Rectal smooth muscle tissue (tissue), 1 donor: Measurements from ENCODE around the gene RELL1.

ENCODE experiments used
- H3K27ac ChIP-seq: one replicate; pipeline ENCODE4 v1.7.0; 2013; ENCODE audit warnings: low read depth, low read length, inconsistent platforms
- H3K27me3 ChIP-seq: one replicate; pipeline ENCODE4 v1.7.0; 2013; ENCODE audit warnings: low read length; ENCODE audit not compliant: control insufficient read depth, insufficient read depth
- H3K36me3 ChIP-seq: one replicate; pipeline ENCODE4 v1.7.0; 2013; ENCODE audit warnings: low read length; ENCODE audit not compliant: control insufficient read depth, insufficient read depth
- H3K4me1 ChIP-seq: one replicate; pipeline ENCODE4 v1.7.0; 2013; ENCODE audit warnings: low read length; ENCODE audit not compliant: control insufficient read depth, insufficient read depth
- H3K4me3 ChIP-seq: one replicate; pipeline ENCODE4 v1.7.0; 2013; ENCODE audit warnings: low read length
- H3K9ac ChIP-seq: one replicate; pipeline ENCODE4 v1.7.0; 2013; ENCODE audit warnings: low read length

Gene RELL1

DNA sequence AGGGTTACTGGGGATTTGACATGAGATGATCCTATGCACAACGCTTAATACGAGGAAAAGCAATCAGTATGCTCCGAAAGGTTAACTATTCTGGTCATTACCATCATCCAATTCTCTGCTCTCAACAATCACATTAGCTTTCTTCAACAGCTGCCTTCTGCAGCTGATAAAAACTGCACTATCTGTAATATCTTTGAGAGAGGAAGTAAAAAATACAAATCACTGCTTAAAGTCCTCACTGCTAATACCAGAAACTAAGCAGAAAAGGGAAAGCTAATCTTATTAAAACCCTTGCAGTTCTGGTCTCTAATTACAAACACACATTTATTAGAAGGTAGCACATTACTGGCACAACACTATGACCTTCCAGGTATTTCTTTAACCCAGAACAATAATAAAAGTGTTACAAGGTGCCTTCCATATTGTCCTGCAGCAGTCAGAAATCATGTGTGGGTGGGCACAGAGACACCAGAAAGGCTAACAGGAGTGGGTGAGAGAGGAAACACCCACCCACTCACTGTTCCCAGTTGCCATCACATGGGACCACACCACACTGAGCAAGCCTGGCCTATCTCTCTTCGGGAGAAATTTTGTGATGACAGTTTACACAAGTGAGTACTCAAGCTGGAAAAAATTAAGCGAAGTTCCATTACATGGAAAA lies 71.0 kb downstream of the RELL1 start:
- no peak overlapping the region for H3K4me3 ChIP-seq
- no peak overlapping the region for H3K27ac ChIP-seq
- no peaks in the 10 kb centered on the region for H3K4me1 ChIP-seq
- H3K27me3 ChIP-seq, result no peaks in the 10 kb centered on the region
- H3K9ac ChIP-seq, result no peak overlapping the region
- no peaks in the 10 kb centered on the region for H3K36me3 ChIP-seq

DNA sequence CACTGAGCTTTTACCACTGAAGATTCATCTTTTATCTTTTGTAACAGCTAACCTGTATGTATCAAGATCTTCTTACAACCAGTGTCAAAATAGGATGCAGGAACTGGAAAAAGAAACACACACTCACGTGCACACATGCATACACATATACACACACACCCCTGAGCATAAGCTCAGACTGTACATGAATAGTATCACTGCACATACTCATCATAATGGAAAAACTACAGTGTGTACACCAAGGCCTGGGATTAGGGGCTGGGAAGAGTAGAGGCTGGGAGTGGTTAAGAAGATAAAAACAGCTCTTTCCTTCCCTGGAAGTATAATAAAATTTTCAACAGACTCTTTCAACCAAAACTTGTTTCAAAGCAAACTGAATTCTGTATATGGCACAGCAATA lies 73.4 kb downstream of the RELL1 start:
- Histone ChIP-seq H3K9ac (no peak overlapping the region), H3K27me3 (no peaks in the 10 kb centered on the region), H3K36me3 (no peaks in the 10 kb centered on the region)

DNA sequence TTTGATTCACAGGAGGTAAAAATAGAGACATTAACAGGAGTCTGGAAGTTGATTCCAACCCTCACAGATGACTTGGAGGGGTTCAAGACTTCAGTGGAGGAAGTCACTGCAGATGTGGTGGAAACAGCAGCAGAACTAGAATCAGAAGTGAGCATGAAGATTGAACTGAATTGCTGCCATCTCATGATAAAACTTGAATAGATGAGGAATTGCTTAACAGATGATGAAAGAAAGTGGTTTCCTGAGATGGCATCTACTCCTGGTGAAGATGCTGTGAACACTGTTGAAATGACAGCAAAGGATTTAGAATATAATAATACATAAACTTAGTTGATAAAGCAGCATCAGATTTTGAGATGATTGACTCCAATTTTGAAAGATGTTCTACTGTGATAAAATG lies 76.5 kb downstream of the RELL1 start:
- no peak overlapping the region for H3K27ac ChIP-seq
- H3K4me3 ChIP-seq, result no peak overlapping the region
- H3K9ac ChIP-seq, result no peak overlapping the region
- no peaks in the 10 kb centered on the region for H3K36me3 ChIP-seq
- H3K4me1 ChIP-seq, result no peaks in the 10 kb centered on the region
- no peaks in the 10 kb centered on the region for H3K27me3 ChIP-seq

More for the DNA sequence above, 73.4 kb downstream of the RELL1 start:
- H3K27ac ChIP-seq, result no peak overlapping the region
- H3K4me3 ChIP-seq, result no peak overlapping the region
- H3K4me1 ChIP-seq, result no peaks in the 10 kb centered on the region

DNA sequence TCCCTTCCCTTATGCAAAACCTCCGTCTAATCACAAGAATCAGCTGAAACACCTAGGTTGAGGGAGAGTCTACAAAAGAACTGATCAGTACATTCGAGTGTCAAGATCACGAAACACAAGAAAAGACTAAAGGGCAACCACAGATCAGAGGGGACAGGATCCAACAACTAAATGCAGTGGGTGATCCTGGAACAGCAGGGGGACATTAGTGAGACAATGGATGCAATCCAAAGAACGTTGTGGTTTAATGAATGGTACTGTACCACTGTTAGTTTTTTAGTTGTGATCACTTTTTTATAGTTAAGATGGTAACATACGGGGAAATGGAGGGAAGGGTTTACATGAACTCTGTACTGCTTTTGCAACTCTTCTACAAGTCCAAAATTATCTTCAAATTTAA lies 79.2 kb downstream of the RELL1 start:
- Histone ChIP-seq H3K4me1 (no peaks in the 10 kb centered on the region), H3K4me3 (no peak overlapping the region), H3K36me3 (no peaks in the 10 kb centered on the region), H3K9ac (no peak overlapping the region), H3K27ac (no peak overlapping the region), H3K27me3 (no peaks in the 10 kb centered on the region)

DNA sequence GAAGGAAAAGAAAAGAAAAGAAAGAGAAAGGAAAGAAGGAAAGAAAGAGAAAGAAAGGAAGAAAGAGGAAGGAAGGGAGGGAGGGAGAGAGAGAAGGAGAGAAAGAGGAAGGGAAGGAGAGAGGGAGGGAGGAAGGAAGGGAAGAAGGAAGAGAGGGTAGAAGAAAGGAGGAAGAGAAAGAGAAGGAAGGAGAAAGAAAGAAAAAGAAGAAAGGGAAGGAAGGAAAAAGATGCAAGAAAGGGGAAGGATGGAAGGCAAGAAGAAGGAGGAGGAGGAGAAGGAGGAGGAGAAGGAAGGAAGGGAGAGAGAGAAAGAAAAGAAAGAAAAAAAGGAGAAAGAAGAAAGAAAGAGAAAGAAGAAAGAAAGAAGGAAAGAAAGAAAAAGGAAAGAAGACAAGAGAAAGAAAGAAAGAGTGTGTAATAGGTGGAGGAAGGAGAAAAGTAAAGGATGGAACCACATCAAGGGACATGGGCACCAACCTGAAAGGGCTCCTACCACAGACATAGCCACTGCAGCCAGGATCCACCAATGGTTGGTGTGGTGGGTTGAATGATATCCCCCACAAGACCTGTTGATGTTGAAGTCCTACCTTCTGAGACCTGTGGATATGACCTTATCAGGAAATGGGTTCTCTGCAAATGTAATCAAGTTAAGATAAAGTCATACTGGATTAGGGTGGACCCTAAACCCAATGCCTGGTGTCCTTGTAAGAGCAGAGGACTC lies 80.2 kb downstream of the RELL1 start:
- no peak overlapping the region for H3K9ac ChIP-seq
- H3K27me3 ChIP-seq, result no peaks in the 10 kb centered on the region
- H3K27ac ChIP-seq, result no peak overlapping the region
- H3K4me1 ChIP-seq, result no peaks in the 10 kb centered on the region
- no peak overlapping the region for H3K4me3 ChIP-seq
- no peaks in the 10 kb centered on the region for H3K36me3 ChIP-seq

DNA sequence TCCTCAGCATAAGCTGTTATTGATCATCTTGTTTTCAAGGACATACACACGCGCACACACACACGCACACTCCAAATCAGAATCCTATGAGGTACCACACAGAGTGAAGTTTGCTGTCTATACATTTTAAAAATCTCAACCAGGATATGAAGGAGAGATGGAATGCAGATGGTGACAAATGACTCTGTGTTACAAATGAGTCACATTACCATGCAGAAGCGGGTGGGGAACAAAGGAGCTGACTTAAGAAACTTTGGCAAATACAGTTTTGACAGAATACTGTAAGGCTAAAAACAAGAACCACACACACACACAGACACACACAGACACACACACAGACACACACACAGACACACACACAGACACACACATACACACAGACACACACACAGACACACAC lies 81.7 kb downstream of the RELL1 start:
- no peaks in the 10 kb centered on the region for H3K27me3 ChIP-seq
- no peak overlapping the region for H3K27ac ChIP-seq
- no peaks in the 10 kb centered on the region for H3K4me1 ChIP-seq
- H3K4me3 ChIP-seq, result no peak overlapping the region
- no peaks in the 10 kb centered on the region for H3K36me3 ChIP-seq
- H3K9ac ChIP-seq, result no peak overlapping the region

DNA sequence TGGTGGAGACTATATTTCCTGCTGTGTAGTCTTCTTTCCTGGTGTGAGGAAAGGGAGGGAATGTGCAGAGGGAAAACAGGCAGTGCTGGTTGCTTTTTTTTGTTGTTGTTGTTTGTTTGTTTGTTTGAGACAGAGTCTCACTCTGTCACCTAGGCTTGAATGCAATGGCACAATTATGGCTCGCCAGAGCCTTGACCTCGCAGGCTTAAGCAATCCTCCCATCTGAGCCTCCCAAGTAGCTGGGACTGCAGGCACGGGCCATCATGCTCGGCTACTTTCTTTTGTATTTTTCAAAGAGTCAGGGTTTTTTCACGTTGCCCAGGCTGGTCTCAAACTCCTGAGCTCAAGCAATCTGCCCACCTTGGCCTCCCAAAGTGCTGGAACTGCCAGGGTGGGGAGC lies 82.5 kb downstream of the RELL1 start:
- H3K9ac ChIP-seq, result no peak overlapping the region
- H3K27me3 ChIP-seq, result no peaks in the 10 kb centered on the region
- H3K36me3 ChIP-seq, result no peaks in the 10 kb centered on the region
- H3K4me1 ChIP-seq, result no peaks in the 10 kb centered on the region
- no peak overlapping the region for H3K4me3 ChIP-seq
- H3K27ac ChIP-seq, result no peak overlapping the region

DNA sequence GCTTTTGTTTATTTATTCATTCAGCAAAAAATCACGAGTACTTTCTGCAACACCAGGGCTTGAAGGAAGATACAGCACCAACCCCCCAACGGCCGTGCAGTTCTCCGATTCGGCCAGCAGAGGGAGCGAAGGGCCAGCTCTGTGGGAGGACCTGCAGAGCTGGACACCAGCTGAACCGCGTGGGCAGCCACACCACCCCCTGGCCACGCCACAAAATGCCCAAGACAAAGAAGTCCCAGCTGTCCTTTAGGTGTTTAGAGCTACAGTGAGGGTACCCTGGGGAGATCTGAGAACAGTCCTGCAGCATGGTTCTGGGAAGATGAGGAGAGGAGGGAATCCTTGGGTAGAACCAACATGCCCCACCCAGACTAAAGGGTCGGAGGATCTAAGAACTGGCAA lies 83.1 kb downstream of the RELL1 start:
- Histone ChIP-seq H3K9ac (no peak overlapping the region), H3K27me3 (no peaks in the 10 kb centered on the region), H3K4me3 (no peak overlapping the region), H3K27ac (no peak overlapping the region), H3K4me1 (no peaks in the 10 kb centered on the region), H3K36me3 (no peaks in the 10 kb centered on the region)

DNA sequence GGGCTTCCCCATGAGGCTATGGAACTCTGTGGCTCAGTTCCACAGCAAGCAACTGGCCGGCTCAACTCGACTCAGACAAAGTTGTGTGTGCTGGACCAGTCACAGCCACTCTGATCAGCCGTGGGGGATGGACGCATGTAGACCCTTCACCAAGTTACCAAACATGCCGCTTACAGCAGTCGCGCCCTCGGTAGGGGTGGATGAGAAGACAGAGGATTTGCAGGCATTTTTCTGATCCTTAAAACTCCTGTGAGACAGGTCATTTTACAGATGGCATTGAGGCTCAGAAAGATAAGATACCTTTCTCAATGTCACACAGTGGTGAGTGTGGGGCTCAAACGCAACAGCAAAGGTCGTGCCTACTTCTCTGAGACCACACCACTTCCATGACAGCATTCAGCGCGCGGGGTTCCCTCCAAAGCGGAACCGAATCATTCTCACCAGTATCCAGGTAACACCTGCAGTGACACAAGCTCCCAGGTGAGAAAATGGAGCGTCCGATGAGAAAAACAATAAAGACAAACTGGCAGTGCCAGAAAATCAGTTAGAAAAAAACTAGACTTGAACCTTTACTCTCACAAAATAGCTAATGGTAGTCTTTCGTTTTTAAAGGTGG lies 83.6 kb downstream of the RELL1 start:
- Histone ChIP-seq H3K27ac (no peak overlapping the region), H3K27me3 (no peaks in the 10 kb centered on the region), H3K4me3 (no peak overlapping the region), H3K4me1 (no peaks in the 10 kb centered on the region), H3K9ac (no peak overlapping the region), H3K36me3 (no peaks in the 10 kb centered on the region)

DNA sequence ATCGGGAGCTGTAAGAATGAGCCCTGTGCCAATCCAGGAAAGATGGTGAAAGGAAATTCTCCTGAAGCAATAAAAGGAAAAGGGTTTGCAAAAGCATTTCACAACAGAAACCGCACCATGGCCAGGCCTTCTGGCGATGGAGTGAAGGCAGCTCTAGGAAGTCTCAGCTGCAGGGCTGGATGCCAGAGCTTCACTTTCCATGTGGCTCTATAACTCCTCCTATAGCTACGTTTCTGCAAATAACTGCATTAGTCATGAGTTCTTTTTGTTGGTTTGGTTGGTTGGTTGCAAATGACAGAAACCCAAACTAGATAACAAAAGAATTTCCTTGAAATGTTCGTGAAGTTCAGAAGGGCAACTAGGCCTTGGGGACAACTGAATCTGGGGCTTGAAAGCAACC lies 84.6 kb downstream of the RELL1 start:
- H3K4me3 ChIP-seq, result no peak overlapping the region
- H3K9ac ChIP-seq, result no peak overlapping the region
- H3K27ac ChIP-seq, result no peak overlapping the region
- H3K36me3 ChIP-seq, result no peaks in the 10 kb centered on the region
- no peaks in the 10 kb centered on the region for H3K4me1 ChIP-seq
- no peaks in the 10 kb centered on the region for H3K27me3 ChIP-seq

DNA sequence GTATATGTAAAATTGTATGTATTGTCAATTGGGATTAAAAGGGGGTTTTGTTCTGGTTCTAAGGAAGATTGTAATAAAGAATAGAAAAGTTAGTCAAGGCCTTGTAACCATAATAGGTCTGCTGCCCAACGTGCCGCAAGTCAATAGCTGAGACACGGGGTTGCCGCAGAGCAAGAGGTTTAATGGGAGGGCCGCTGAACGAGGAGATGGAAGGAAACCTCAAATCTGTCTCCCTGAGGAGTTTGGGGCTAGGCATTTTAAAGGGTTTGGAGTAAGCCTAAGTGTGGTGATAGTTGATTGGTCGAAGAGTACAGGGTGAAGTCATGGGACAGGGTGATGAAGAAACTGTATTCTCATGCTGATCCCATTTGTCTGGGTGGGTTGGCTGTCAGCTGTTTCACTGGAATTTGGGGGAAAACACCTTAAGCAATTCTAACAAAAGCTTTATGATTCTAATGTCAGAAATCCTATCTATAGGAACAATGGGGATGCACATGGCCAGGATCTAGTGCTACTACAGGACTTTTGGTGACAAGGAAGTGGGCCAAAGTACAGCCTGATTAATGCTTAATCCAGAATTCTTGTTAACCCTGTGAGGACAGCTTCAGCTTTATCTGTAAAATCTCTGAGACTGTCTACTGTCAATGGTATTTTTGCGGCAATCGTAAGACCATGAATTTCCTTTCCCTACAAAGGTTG lies 86.9 kb downstream of the RELL1 start:
- H3K27ac ChIP-seq, result no peak overlapping the region
- no peaks in the 10 kb centered on the region for H3K4me1 ChIP-seq
- no peak overlapping the region for H3K4me3 ChIP-seq

DNA sequence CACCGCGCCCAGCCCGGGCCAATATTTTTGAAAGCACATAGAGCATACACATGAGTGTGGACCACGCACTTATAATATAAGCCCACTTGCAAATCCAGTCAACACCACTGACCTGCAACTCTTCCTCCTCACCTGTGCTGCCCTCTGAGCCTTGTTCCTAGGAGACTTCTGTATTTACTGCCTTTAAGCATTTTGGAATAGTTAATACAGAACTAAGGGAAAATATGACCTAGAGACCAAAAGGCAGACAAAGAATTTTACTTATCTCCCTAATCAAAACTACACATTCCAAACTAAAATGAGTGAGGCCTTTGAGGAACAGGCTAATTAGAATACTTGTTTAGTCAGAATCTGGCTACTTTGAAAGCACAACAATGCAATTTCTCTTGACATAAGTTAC lies 89.1 kb downstream of the RELL1 start:
- no peaks in the 10 kb centered on the region for H3K4me1 ChIP-seq
- H3K27ac ChIP-seq, result no peak overlapping the region
- H3K36me3 ChIP-seq, result no peaks in the 10 kb centered on the region
- no peak overlapping the region for H3K4me3 ChIP-seq
- H3K27me3 ChIP-seq, result no peaks in the 10 kb centered on the region
- H3K9ac ChIP-seq, result no peak overlapping the region

More for the DNA sequence above, 86.9 kb downstream of the RELL1 start:
- Histone ChIP-seq H3K36me3 (no peaks in the 10 kb centered on the region), H3K27me3 (no peaks in the 10 kb centered on the region), H3K9ac (no peak overlapping the region)
